GM20431 (cell line): Measurements from ENCODE around the gene ACHE.

Source experiments
- in situ Hi-C: fragments of 300-500 bp; cut with MseI, MboI; formaldehyde crosslinking; loops from one replicate; pipeline ENCODE4 v1.15.0; 2020; ENCODE audit warnings: low sequenced_read_pairs; ENCODE audit not compliant: unreplicated experiment

Gene ACHE

DNA sequence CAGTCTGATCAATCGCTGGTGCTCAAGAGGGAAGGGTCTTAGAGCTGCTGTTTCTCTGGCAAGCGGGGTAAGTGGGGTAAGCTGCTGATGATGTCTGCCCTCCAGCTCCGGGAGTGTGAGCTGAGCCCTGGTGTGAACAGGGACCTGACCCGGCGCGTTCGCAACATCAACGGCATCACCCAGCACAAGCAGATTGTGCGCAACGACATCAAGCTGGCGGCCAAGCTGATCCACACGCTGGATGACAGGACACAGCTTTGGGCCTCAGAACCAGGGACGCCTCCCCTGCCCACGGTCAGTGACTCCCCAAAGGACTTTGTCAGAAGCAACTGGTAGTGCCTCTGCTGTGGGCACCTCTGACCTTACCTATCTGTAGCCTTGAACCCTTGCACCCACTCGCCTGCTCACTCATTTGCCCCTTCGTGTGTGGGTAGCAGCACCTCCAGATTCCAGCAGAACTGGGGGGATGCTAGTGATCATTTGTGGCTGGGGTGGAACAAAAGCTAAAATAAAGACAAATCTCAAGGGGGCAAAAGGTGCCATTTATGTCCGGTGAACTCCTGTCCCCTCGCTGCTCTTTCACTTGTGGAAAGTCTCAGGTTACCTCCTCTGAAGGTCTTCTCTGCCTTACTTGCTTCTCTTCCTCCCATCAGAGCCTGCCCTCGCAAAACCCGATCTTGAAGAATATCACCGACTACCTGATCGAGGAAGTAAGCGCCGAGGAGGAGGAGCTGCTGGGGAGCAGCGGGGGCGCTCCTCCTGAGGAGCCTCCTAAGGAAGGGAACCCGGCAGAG lies 9.3 kb downstream of the ACHE start:
- in situ Hi-C loops = no loop called here

DNA sequence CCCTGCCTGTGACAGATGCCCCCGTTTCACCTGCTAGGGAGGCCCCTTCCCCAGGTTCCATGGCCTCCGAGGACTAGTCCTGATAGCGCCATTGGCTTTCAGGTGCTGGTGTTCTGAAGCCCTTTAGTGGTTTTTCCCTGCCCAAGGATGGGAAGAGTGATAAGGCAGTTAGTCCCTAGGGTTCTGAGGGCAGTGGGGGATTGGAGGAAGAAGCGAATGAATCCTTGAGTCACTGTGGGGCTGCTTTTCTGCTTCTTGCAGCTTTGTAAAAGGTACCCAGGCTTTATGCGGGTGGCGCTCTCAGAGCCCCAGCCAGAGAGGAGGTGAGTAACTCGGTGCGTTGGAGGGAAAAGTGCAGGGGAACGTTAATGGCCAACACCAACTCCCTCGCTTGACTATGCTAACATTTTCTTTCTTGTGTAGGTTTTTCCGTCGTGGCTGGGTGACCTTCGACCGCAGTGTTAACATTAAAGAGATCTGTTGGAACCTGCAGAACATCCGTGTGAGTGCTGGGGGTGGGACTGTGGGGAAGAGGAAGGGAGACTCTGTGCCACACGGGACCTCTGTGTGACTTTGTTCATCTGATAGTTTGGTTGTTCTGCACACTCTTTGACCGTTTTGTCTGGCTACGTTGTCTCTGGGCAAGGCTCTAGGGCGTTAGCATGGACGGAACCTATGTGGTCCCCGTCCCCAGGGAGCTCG lies 10.1 kb downstream of the ACHE start:
- in situ Hi-C loops = no loop called here

DNA sequence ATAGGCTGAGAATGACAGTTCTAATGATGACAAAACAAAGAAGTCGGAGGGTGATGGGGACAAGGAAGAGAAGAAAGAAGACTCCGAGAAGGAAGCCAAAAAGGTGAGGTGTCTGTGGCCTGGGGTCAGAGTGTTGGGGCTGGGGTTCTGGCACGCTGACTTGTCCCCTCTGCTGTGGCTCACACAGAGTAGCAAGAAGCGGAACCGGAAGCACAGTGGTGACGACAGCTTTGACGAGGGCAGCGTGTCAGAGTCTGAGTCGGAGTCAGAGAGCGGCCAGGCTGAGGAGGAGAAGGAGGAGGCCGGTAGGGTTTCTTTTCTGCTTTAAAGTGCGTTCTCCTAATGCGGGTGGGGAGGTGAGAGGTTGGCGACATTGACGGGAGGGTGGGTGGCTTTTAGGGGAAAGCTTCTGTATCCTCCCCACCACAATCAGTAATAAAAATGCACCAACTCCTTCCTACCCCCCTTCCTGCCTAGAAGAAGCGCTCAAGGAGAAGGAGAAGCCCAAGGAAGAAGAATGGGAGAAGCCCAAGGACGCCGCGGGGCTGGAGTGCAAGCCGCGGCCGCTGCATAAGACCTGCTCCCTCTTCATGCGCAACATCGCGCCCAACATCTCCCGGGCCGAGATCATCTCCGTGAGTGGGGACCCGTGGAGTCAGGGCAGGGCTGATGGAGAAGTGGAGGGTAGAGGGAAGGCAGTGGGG lies 10.8 kb downstream of the ACHE start:
- in situ Hi-C loops = no loop called here

DNA sequence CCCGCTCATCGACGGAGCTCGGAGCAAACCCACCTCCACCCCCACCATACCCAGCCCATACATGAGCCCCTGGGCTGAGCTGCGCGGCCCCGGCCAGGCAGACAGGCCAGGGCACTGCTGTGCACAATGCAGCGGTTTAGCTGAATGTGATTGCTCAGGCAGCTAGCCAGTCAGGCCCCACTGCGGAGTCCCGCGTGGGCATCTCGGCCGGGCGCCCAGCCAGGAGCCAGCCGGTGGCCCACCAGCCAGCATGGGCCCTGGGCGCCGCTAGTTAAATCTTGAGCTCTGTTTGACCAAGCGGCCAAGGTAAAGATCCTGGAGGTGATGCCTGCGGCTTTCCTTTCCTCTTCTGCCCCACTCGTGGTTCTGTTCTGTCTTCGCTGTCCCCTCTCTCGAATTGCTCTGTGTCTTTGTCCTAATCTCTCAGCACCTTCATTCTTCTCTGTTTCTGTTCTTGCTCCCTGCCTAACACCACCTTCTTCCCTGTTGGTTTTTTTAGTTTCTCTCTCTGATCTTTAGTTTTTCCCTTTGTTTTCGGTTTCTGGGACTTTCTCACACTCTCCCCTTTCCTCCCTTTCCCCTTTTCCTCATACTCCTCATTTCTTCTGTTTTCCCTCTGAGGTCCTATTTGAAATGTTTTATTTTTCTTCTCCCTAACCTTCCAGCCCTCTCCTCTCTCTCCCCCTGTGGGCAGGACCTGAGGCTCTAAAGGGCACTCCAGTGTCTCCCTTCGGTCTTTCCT lies 12.7 kb downstream of the ACHE start:
- in situ Hi-C loops = no loop called here

DNA sequence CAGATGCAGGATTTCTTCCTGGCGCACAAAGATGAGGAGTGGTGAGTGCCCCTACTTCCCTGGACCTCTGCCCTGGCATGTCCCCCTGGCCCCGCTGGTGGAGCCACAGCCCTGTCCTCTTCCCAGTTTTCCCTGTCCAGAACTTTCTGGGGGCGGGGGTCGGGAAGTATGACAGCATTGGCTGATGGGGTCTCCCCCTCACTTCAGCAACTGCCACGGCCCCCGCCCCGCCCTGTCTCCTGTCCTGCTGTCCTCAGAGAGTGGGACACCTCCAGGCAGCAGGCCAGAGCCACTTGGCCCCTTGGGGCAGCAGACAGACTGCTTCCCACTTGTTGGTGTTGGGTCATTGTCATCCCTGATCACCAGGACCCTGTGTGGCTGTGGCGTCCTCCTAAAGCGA lies 13.5 kb downstream of the ACHE start:
- in situ Hi-C loops = no loop called here

DNA sequence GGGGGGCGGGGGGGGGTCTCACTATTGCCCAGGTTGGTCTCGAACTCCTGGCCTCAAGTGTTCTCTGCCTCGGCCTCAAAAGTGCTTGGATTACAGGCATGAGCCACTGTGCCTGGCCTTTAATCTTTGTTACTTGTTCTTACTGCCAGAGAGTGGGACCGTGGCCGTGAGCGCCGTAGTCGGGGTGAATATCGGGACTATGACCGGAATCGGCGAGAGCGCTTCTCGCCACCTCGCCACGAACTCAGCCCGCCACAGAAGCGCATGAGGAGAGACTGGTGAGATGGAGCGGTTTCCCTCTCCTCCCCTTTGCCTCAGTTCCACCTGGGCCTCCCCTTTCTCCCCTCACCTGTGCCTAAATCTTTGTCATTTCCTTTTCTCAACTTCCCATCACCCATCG lies 14.6 kb downstream of the ACHE start:
- in situ Hi-C loops = no loop called here

DNA sequence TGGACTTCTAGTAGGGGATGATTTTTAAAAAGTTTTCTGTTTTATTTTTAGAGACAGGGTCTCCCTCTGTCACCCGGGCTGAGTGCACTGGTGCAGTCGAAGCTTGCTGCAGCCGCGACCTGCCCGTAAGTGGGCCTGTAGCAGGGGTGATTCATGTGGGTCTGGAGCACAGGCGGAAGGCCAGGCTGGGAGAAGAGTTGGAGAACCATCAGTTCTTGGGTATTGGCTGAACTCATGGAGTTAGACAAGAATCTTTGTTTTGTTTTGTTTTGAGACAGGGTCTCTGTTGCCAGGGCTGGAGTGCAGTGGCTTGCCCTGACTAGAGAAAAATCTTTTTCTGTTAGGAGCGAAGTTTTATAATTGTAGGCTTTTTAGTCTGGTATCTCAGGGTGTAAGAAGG lies 15.0 kb downstream of the ACHE start:
- in situ Hi-C loops = no loop called here

DNA sequence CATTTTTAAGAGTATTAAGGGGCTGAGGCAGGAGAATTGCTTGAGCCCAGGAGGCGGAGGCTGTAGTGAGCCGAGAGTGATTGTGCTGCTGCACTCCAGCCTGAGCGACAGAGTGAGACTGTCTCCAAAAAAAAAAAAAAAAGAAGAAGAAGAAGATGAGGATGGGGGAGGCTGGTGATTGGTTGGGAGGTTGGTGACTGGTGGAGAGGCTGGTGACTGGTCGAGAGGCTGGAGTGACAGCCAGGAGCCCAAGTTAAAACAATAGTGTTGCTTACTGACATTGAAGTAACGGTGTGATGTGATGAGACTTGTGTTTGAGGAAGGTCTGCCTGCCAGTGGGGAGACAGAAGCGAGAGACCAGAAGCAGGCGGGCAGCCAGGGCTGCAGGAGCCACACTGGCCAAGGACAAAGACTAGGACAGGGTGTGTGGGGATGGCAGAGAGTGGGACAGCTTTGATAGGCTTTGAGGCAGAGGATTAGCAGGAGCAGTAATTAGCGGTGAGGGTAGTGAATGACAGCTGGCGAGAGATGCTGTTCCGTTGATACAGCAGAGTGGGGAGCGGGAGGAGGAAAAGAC lies 15.9 kb downstream of the ACHE start:
- in situ Hi-C loops = no loop called here

DNA sequence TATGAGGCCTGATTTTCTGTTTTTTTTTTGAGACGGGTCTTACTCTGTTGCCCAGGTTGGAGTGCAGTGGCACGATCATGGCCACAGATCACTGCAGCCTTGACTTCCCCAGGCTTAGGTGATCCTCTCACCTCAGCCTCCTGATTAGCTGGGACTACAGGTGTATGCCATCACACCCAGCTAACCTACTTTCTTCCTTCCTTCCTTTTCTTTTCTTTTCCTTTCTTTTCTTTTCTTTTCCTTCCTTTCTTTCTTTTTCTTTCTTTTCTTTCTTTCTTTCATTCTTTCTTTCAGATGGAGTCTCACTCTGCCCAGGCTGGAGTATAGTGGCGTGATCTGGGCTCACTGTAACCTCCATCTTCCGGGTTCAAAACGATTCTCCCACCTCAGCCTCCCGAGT lies 17.0 kb downstream of the ACHE start:
- in situ Hi-C loops = no loop called here

DNA sequence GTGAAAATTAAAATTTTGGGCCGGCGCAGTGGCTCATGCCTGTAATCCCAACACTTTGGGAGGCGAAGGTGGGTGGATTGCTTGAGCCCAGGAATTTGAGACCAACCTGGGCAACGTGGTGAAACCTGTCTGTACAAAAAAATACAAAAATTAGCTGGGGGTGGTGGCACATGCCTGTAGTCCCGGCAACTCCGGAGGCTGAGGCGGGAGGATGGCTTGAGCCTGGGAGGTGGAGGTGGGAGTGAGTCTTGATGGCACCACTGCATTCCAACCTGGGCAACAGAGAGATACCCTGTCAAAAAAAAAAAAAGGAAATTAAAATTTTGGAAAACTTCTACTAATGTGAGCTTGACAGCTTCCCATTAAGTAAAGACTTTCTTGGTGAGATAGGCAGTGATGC lies 17.7 kb downstream of the ACHE start:
- in situ Hi-C loops = no loop called here

DNA sequence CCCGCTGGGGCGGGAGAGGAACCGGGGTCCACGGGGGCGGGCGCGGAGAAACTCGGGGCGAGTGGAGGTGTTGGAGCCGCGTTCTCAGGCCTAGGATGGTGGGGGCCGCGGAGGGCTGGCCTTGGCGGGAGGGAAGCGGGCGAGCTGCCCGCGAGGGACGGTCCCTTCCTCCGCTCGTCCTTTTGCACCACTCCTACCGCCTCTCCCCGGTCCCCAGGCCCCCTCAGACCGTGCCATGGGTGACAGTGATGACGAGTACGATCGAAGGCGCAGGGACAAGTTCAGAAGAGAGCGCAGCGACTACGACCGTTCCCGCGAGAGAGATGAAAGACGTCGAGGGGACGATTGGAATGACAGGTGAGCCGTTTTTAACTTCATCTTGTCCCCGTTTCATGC lies 20.3 kb downstream of the ACHE start:
- in situ Hi-C loops = no loop called here

DNA sequence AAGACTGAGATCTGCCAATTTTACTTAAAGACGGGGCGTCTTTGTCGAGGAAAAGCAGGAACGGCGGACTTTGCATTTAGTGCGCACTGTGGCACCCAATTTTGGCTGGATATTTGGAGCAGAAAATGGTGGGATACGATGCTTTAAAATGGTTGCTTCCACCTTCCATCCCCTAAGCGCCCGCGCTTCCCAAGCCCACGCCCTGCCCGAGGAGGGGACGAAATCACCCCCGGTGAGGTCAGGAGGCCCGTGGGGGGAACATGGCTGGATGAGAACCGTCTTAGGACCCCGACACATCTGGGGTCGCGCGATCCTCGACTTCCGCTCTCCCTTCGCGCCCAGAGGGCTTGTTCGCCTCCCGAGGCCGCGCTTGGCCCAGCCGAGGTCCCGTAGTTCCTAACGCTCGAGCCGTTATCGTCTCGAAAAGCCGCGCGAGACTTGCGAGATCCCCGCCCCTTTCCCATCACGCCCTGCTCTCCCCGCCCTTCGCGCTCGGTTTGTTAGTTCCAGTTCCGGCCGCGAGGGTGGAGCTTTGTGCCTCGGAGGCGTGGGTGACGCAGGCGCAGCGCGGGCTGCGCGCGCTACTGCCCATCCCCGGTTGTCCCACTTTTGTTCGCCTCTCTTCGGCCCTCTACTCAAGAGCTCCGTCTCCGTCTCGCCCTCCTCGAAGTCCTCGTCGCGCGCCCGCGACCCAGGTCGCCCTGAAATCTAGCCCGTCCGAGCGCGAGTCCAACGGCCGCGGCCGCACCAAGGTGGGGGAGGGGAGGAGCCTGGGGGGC lies 20.9 kb downstream of the ACHE start, which contains the start of gene SRRT:
TSS of gene SRRT (plus strand) at position 527 of the 779 bp plus-strand sequence. CDS start 488 bp downstream, outside the sequence.
- in situ Hi-C loops = no loop called here

DNA sequence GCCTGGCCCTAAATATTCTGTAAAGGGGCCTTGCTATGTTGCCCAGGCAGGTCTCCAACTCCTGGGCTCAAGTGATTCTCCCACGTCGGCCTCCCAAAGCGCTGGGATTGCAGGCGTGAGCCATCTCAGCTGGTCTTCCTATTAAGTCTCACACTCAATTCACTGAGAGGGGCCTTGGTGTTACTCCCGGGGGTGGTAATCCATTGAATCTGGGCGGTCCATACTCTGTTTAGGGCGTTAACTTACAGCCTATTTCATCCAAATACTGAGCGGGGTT lies 21.4 kb downstream of the ACHE start:
- in situ Hi-C loops = no loop called here

DNA sequence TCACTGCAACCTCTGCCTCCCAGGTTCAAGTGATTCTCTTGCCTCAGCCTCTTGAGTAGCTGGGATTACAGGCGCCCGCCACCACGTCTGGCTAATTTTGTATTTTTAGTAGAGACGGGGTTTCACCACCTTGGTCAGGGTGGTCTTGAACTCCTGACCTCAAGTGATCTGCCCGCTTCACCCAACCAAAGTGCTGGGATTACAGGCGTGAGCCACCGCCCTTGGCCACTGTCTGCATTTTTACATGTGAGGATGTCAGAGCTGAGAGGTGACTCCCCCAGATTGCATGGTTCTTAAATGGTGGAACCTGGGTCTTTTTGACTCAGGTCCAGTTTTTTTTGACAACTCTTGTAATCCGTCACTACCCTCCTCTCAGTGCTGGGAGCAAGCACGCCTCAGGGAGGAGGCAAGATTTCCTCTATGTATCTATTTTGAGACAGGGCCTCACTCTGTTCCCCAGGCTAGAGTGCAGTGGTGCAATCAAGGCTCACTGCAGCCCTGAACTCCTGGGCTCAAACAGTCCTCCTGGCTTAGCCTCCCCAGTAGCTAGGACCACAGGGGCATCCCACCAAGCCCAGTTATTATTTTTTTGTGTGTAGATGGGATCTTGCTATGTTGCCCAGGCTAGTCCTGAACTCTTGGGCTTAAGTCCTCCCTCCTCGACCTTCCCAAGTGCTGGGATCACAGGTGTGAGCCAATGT lies 21.9 kb downstream of the ACHE start:
- in situ Hi-C loops = no loop called here

DNA sequence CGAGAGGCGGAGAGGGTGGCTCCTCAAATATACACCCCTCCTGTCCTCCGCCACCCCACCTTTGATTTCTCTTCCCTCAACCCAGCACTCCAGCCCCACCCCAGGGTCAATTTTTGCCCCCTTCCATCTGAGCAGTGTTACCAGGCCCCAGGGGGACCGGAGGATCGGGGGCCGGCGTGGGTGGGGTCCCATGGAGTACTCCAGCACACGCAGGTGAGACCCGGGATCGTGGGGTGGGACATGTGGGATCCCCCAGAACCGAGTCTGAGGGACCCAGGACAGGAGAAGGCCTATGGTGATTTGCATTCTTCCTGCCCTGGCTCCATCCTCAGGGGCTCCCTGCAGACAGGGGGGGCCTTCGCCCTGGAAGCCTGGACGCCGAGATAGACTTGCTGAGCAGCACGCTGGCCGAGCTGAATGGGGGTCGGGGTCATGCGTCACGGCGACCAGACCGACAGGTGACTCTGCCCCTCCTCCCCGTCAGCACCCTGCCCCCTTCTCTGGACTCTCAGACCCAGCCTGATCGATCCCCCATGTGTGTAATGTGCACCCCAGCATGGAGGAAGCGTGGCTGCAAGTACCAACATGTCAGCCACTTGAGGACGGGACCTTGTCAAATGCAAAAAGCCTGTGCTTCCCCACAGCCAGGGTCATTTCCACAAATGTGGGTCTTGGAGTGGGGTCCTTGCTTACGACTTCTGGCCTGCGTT lies 27.8 kb downstream of the ACHE start:
- in situ Hi-C loops = no loop called here

DNA sequence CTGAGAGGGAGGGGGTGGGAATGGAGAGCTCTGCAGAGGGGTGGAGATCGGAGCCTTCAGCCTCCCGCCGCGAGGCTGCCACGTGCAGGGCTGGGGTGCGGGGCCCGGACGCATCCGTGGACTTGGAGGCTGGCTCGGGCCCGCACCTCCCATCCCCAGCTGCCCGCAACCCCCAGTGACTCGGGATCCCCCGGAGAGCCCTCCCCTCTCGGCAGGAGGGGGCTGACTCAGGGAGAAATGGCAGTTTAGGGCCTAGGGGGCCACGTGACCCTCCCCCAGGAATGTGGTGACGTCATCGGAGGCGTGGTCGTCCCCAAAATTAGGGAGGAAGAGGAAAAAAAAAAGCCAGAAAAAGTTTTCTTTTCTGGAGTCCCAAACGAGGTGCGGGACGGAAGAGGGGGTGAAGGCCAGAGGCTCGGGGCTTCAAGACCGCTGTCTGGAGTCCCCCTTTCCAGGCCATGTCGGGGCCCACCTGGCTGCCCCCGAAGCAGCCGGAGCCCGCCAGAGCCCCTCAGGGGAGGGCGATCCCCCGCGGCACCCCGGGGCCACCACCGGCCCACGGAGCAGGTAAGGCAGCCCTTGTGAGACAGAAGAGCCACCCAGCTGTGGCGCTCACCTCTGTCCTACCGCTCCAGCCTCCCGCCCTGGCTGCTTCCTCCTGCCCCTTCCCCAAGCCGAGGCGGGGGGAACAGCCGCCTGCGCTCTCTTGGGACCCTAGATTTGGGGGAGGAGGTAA lies 28.5 kb downstream of the ACHE start, which contains the start of gene TRIP6:
TSS of gene TRIP6 (plus strand) at position 348 of the 736 bp plus-strand sequence. CDS start at position 459, 111 bp downstream.
- in situ Hi-C loops = no loop called here

DNA sequence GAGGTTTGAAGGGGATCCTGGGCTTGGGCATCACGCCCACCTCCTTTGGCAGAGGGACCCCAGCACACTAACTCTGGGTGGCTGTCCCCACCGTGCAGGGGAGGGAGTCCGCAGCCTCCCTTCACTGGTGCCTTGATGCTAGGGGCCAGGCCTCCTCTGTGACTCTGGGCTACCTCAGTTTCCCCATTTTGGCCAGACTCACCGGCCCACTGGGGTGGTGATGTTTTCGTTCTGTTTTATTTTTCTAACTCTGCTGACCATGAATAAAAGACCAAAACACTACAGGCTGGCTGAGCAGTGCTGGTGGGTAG lies 29.0 kb downstream of the ACHE start:
- in situ Hi-C loops = no loop called here
